GM12872 (cell line): ENCODE results near the gene PRRG2.

Experiments
- TF ChIP-seq, protein P1 (sequence below): IDR thresholded peaks from 3 replicates; pipeline ENCODE4 v1.5.1; 2011; ENCODE audit warnings: low read depth, mild to moderate bottlenecking, low read length, moderate library complexity; ENCODE audit not compliant: insufficient read depth

PRRG2 gene

DNA sequence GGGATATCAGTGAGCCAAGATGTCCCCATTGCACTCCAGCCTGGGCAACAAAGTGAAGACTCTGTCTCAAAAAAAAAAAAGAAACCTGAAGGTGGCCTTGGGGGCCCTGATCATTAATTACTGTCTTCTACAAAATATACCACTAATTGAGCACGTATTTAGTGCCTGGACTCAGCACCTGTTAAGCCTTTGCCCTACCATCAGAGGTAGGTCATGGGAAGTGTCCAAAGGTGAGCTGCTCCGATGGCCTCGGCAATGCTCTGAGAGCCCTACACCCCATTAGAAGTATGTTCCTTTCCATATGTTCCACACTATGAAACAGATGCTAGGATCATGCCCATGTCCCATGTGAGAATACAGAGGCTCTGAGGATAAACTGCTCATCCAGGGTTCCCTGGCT is 21.7 kb upstream of the PRRG2 start:
- TF ChIP-seq, protein P1, sequence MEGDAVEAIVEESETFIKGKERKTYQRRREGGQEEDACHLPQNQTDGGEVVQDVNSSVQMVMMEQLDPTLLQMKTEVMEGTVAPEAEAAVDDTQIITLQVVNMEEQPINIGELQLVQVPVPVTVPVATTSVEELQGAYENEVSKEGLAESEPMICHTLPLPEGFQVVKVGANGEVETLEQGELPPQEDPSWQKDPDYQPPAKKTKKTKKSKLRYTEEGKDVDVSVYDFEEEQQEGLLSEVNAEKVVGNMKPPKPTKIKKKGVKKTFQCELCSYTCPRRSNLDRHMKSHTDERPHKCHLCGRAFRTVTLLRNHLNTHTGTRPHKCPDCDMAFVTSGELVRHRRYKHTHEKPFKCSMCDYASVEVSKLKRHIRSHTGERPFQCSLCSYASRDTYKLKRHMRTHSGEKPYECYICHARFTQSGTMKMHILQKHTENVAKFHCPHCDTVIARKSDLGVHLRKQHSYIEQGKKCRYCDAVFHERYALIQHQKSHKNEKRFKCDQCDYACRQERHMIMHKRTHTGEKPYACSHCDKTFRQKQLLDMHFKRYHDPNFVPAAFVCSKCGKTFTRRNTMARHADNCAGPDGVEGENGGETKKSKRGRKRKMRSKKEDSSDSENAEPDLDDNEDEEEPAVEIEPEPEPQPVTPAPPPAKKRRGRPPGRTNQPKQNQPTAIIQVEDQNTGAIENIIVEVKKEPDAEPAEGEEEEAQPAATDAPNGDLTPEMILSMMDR, result no peak

DNA sequence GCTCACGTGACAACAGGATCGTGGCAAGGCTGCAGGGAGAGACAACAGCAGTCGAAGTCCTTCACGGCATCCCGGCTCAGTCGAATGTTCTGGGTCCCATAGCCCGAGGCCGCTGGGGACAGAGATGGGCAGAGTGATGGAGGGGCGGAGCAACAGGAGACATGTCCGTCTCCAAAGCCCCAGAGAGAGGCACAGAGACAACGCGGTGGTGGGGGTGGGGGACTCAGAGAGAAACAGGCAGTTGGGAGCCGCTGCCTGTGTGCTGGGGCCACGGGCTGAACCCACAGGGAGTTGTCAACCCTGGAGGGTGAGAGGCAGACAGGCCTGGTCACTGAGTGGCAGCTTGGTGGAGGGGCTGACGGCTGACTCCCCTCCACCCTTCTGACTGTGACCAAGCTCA is 21.2 kb upstream of the PRRG2 start:
- TF ChIP-seq, protein P1, result no peak

DNA sequence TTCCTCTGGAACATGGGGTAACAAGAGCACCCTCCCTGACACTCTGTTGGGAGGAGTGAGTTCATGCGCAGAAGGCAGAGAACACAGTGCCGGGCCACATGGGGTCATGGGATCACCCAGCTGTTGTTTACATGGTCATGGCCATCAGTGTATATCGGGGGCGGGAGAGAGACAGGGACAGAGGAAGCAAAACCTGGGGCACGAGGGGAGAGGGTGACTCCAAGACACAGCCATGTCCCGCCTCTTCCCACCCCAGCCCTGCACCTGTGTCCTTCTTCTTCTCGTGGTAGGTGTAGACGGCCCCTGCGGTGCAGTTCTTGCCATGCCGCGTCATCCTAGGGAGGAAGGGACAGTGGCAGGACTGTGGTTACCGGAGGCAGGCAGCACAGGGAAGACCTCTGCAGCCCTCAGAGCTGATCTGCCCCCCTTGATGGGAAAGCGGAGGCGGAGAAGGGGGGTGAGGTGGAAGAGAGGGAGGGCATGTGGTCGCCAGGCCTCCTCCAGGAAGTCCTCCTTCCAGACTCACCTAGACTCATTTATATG is 20.7 kb upstream of the PRRG2 start:
- TF ChIP-seq, protein P1, result no peak

DNA sequence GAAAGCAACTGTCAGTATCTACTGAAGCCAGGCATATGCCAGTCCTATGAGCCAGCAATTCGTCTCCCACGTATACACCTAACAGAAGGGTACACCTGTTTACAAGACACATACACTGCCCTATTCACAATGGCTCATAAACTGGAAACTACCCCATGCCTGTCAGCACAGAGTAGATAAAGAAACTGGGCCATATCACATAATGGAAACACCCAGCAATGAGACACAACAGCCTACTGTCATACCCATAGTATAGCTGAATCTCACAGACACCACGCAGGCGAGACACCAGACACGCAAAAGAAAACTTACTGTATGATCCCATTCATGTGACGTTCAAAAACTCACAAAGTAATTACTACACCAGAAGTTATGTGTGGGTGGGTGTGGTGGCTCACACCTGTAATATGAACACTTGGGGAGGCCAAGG is 16.5 kb upstream of the PRRG2 start:
- TF ChIP-seq, protein P1, result no peak

DNA sequence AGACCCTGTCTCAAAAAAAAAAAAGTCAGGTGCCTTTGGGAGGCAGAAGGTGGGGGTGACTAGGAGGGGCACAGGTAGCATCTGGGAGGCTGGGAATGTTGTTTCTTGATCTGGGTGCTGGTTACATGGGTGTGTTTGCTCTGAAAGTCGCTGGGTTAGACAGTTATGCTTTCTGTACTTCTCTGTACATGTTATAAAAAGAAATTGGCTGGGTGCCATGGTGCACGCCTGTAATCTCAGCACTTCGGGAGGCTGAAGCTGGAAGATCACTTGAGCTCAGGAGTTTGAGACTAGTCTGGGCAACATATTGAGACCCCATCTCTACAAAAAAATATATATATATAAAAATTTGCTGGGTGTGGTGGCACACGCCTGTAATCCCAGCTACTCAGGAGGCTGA is 15.9 kb upstream of the PRRG2 start:
- TF ChIP-seq, protein P1, result no peak

DNA sequence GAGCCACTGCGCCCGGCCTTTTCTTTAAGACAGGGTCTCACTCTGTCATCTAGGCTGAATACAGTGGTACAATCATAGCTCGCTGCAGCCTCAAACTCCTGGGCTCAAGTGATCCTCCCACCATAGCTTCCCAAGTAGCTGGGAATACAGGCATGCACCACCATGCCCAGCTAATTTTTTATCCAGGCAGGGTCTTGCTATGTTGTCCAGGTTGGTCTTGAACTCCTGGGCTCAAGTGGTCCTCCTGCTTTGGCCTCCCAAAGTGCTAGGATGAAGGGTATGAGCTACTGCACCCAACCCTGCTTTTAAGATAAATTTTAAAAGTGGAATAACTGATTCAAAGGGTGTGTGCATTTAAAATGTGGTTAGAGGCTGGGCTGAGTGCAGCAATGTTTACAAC is 14.8 kb upstream of the PRRG2 start:
- TF ChIP-seq, protein P1, result no peak

DNA sequence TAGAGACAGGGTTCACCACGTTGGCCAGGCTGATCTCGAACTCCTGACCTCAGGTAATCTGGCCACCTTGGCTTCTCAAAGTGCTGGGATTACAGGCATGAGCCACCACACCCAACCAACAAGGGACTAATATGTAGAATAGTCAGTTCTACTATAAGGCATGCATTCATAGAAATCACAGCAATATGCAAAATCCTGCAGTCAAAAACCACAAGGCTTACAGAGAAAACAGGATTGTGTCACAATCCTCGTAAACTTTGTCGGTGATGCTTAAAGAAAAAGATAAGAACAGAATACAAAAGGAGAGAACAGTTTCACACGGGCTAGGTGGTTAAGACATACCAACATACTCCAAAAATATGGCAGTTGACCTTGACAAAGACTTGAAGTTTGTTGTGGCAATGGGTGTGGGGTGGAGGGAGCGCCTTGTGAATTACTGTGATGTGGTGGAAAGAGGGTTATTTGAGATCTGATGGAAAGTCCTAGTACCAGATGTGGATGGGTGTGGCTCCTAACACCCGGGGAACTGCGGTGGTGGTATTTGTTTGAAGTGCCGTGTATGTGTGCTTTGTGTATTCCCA is 13.2 kb upstream of the PRRG2 start:
- TF ChIP-seq, protein P1, result no peak
